CD4-positive, alpha-beta memory T cell (primary cell): ENCODE measurements around the gene ALDOA. TPM values are rescaled to one million over a fixed set of nuclear protein-coding genes. Genes with fewer than 3 reads are reported as not detected.
A peak's percentile ranks its signal among the peaks of the same experiment; 100 is the strongest.
"Not testable (repeated sequence)": the region's sequence is repeated elsewhere in the genome, so short reads cannot be mapped to it uniquely, and the experiment has no call there.

Experiments used
- CTCF ChIA-PET: fragments of 350-600 bp; sonication (Branson Sonifier 250); formaldehyde crosslinking; loops from one replicate; lab custom pipeline; 2021; ENCODE audit warnings: inconsistent platforms; ENCODE audit not compliant: partially characterized antibody; lab: Charles Lee
- POLR2A ChIA-PET: fragments of 350-600 bp; sonication (Branson Sonifier 250); formaldehyde crosslinking; loops from one replicate; lab custom pipeline; 2021; ENCODE audit not compliant: partially characterized antibody; lab: Charles Lee
- DNase-seq, 5 donors: peaks; one replicate each; pipeline versions ENCODE4 v3.0.0 to v3.0.0-alpha.2; 2020 to 2022; ENCODE audit warnings: mixed read lengths in 1 of 5
- H3K27ac ChIP-seq: one replicate; pipeline ENCODE4 v1.7.0; 2013; ENCODE audit warnings: low read depth, low read length
- H3K27me3 ChIP-seq: 2 replicates; pipeline ENCODE4 v1.7.0; 2013; ENCODE audit warnings: mild to moderate bottlenecking, low read length, moderate library complexity; ENCODE audit not compliant: insufficient read depth
- H3K36me3 ChIP-seq: 2 replicates; pipeline ENCODE4 v1.7.0; 2013; ENCODE audit warnings: mild to moderate bottlenecking, low read length, moderate library complexity; ENCODE audit not compliant: insufficient read depth
- H3K4me1 ChIP-seq: 2 replicates; pipeline ENCODE4 v1.7.0; 2013; ENCODE audit warnings: mild to moderate bottlenecking, low read length, moderate library complexity; ENCODE audit not compliant: insufficient read depth
- H3K4me3 ChIP-seq, 2 donors: one replicate each; pipeline ENCODE4 v1.7.0; 2013; ENCODE audit warnings: low read length in 2 of 2, mild to moderate bottlenecking in 1 of 2
- H3K9me3 ChIP-seq, 2 donors: one replicate each; pipeline ENCODE4 v1.7.0; 2013; ENCODE audit warnings: low read length in 2 of 2, control low read depth in 1 of 2; ENCODE audit not compliant: control insufficient read depth in 1 of 2
- H3K27ac Mint-ChIP-seq, 7 donors: one replicate each; pipeline ENCODE4 v1.8.0; 2020 to 2021; ENCODE audit warnings: mixed read lengths in 7 of 7, mild to moderate bottlenecking in 6 of 7, inconsistent platforms in 3 of 7, moderate library complexity in 3 of 7
- H3K27me3 Mint-ChIP-seq, 2 donors: one replicate each; pipeline ENCODE4 v1.8.0; 2020 to 2021; ENCODE audit warnings: mixed read lengths in 2 of 2
- H3K36me3 Mint-ChIP-seq, 2 donors: one replicate each; pipeline ENCODE4 v1.8.0; 2020 to 2021; ENCODE audit warnings: mixed read lengths in 2 of 2, inconsistent platforms in 1 of 2, mild to moderate bottlenecking in 1 of 2
- H3K4me1 Mint-ChIP-seq, 4 donors: one replicate each; pipeline ENCODE4 v1.8.0; 2020 to 2021; ENCODE audit warnings: mixed read lengths in 4 of 4, mild to moderate bottlenecking in 1 of 4
- H3K4me3 Mint-ChIP-seq, 8 donors: one replicate each; pipeline ENCODE4 v1.8.0; 2020 to 2021; ENCODE audit warnings: mixed read lengths in 8 of 8, mild to moderate bottlenecking in 7 of 8, moderate library complexity in 6 of 8, inconsistent platforms in 3 of 8
- H3K9me3 Mint-ChIP-seq, 8 donors: one replicate each; pipeline ENCODE4 v1.8.0; 2020 to 2021; ENCODE audit warnings: mixed read lengths in 8 of 8, mild to moderate bottlenecking in 5 of 8, inconsistent platforms in 3 of 8, moderate library complexity in 1 of 8
- intact Hi-C: fragments of 100-400 bp; cut with micrococcal nuclease; formaldehyde crosslinking; loops from one replicate; pipeline ENCODE4 v1.15.1; 2023
- polyA plus RNA-seq, 2 donors: library from polyadenylated mRNA; unstranded; fragments of 300-500 nt; fragmentation: Illumina TruSeq; gene quantifications; one replicate each; pipeline ENCODE4 v1.2.3, GENCODE V29; 2021
- total RNA-seq, 2 experiments: library from RNA; stranded (reverse); gene quantifications; one replicate each; pipeline ENCODE4 v1.2.3, GENCODE V29; 2021

The ALDOA gene
- total and polyA plus RNA-seq, 4 experiments from 2014 or later = 558 to 1,115 (median 811) TPM

GRCh38 chr16:30114411-30114810 lies 48.9 kb downstream of the ALDOA start:
- H3K4me3 ChIP-seq = no peak overlapping the region
- peaks cover 27% of the 10 kb centered on the region for H3K4me1 ChIP-seq
- no peaks in the 10 kb centered on the region for H3K27me3 Mint-ChIP-seq
- no peaks in the 10 kb centered on the region for H3K9me3 Mint-ChIP-seq
- H3K4me3 Mint-ChIP-seq = peak overlapping the region in 2 of 8 donors; percentile 38 to 71
- intact Hi-C loops = no loop called here
- peak overlapping the region in 5 of 7 donors; percentile 68 to 90 (median 84) for H3K27ac Mint-ChIP-seq
- H3K36me3 ChIP-seq = peaks cover 24% of the 10 kb centered on the region
- no peaks in the 10 kb centered on the region for H3K9me3 ChIP-seq
- H3K27me3 ChIP-seq = no peaks in the 10 kb centered on the region
- H3K36me3 Mint-ChIP-seq = peaks cover 13 to 22% of the 10 kb centered on the region in 2 donors
- ChIA-PET CTCF (interaction anchor here (1.0 to 2.0 kb wide), 4 partner anchors 9 to 295 kb away, joined by 3 to 7 read pairs (median 4); no protein-coding TSS in a partner anchor), POLR2A (interaction anchor here (0.9 to 9.9 kb wide), 5 partner anchors 9 to 331 kb away, joined by 3 to 120 read pairs (median 6); partner anchors contain the start of genes CORO1A, MAPK3, SEPHS2 and YPEL3)
- no peak for DNase-seq
- no peak overlapping the region for H3K27ac ChIP-seq
- peaks cover 11 to 26% (median 20%) of the 10 kb centered on the region in 4 donors for H3K4me1 Mint-ChIP-seq

- Histone ChIP-seq H3K4me1 (peaks cover 27% of the 10 kb centered on the region), H3K36me3 (peaks cover 24% of the 10 kb centered on the region), H3K27ac (peak overlapping the region; percentile 19)
- H3K9me3 ChIP-seq, H3K9me3 Mint-ChIP-seq, intact Hi-C loops, H3K27me3 ChIP-seq, H3K27me3 Mint-ChIP-seq, H3K4me3 ChIP-seq, DNase-seq: not testable (repeated sequence)
- CTCF ChIA-PET = interaction anchor here (1.0 to 2.0 kb wide), 5 partner anchors 10 to 303 kb away, joined by 3 to 7 read pairs (median 3); no protein-coding TSS in a partner anchor
- POLR2A ChIA-PET = interaction anchor here (0.7 to 9.9 kb wide), 9 partner anchors 8 to 540 kb away, joined by 3 to 120 read pairs (median 6); partner anchors contain the start of genes ALDOA, CORO1A, MAPK3 and SEPHS2
- H3K27ac Mint-ChIP-seq = peak overlapping the region; percentile 57 to 90 (median 78)
- H3K4me3 Mint-ChIP-seq = peak overlapping the region in 7 of 8 donors; percentile 19 to 60 (median 49)
- peaks cover 15 to 27% of the 10 kb centered on the region in 2 donors for H3K36me3 Mint-ChIP-seq
- H3K4me1 Mint-ChIP-seq = peaks cover 11 to 30% (median 22%) of the 10 kb centered on the region in 4 donors
Observed at GRCh38 chr16:30114833-30115232, 49.3 kb downstream of the ALDOA start.

GRCh38 chr16:30115238-30115637 lies 49.7 kb downstream of the ALDOA start:
- Mint-ChIP-seq H3K4me1 (peaks cover 11 to 31% (median 23%) of the 10 kb centered on the region in 4 donors), H3K27me3 (no peaks in the 10 kb centered on the region), H3K27ac (peak overlapping the region; percentile 57 to 90 (median 78)), H3K36me3 (peaks cover 15 to 27% of the 10 kb centered on the region in 2 donors), H3K9me3 (no peaks in the 10 kb centered on the region), H3K4me3 (peak overlapping the region in 7 of 8 donors; percentile 19 to 60 (median 49))
- H3K9me3 ChIP-seq = no peaks in the 10 kb centered on the region
- peaks cover 24% of the 10 kb centered on the region for H3K36me3 ChIP-seq
- POLR2A ChIA-PET = interaction anchor here (0.7 to 9.9 kb wide), 9 partner anchors 8 to 540 kb away, joined by 3 to 120 read pairs (median 6); partner anchors contain the start of genes ALDOA, CORO1A, MAPK3 and SEPHS2
- DNase-seq = peak in 3 of 5 donors; percentile 18 to 51 (median 22)
- no peak overlapping the region for H3K4me3 ChIP-seq
- CTCF ChIA-PET = interaction anchor here (0.7 to 2.0 kb wide), 7 partner anchors 10 to 303 kb away, joined by 3 to 7 read pairs (median 3); partner anchors contain the start of gene TBX6
- peaks cover 27% of the 10 kb centered on the region for H3K4me1 ChIP-seq
- intact Hi-C loops = no loop called here
- H3K27ac ChIP-seq = peak overlapping the region; percentile 19
- no peaks in the 10 kb centered on the region for H3K27me3 ChIP-seq

GRCh38 chr16:30116291-30117207 lies 51.0 kb downstream of the ALDOA start:
- H3K36me3 ChIP-seq = peaks cover 18% of the 10 kb centered on the region
- ChIA-PET POLR2A (interaction anchor here (1.0 to 9.9 kb wide), 5 partner anchors 21 to 68 kb away, joined by 3 to 120 read pairs (median 6); partner anchors contain the start of genes CORO1A, TBX6 and YPEL3), CTCF (interaction anchor here (1.2 kb wide), 1 partner anchor 13 kb away, joined by 4 read pairs; no protein-coding TSS in a partner anchor)
- no peaks in the 10 kb centered on the region for H3K9me3 ChIP-seq
- Mint-ChIP-seq H3K27me3 (no peaks in the 10 kb centered on the region), H3K4me3 (no peak overlapping the region), H3K27ac (peak overlapping the region in 1 of 7 donors; percentile 52), H3K9me3 (no peaks in the 10 kb centered on the region), H3K4me1 (peaks cover 15 to 40% (median 31%) of the 10 kb centered on the region in 4 donors), H3K36me3 (peaks cover 8 to 23% of the 10 kb centered on the region in 2 donors)
- H3K27me3 ChIP-seq = no peaks in the 10 kb centered on the region
- H3K27ac ChIP-seq = no peak overlapping the region
- H3K4me1 ChIP-seq = peaks cover 37% of the 10 kb centered on the region
- intact Hi-C loops = no loop called here
- DNase-seq = no peak
- no peak overlapping the region for H3K4me3 ChIP-seq

GRCh38 chr16:30117768-30118167 lies 52.2 kb downstream of the ALDOA start:
- peaks cover 17 to 52% (median 38%) of the 10 kb centered on the region in 4 donors for H3K4me1 Mint-ChIP-seq
- DNase-seq = no peak
- no peak overlapping the region for H3K4me3 Mint-ChIP-seq
- Histone ChIP-seq H3K4me1 (peaks cover 47% of the 10 kb centered on the region), H3K27ac (no peak overlapping the region), H3K4me3 (no peak overlapping the region), H3K27me3 (no peaks in the 10 kb centered on the region), H3K9me3 (no peaks in the 10 kb centered on the region), H3K36me3 (peaks cover 18% of the 10 kb centered on the region)
- H3K27ac Mint-ChIP-seq = peak overlapping the region in 1 of 7 donors; percentile 22
- peaks cover 8 to 28% of the 10 kb centered on the region in 2 donors for H3K36me3 Mint-ChIP-seq
- ChIA-PET POLR2A (interaction anchor here (0.6 to 9.9 kb wide), 3 partner anchors 25 to 143 kb away, joined by 3 to 120 read pairs (median 6); partner anchors contain the start of gene CORO1A), CTCF (interaction anchor here (0.6 to 1.1 kb wide), 2 partner anchors 23 to 26 kb away, joined by 3 read pairs; partner anchors contain the start of gene TBX6)
- no peaks in the 10 kb centered on the region for H3K27me3 Mint-ChIP-seq
- intact Hi-C loops = no loop called here
- H3K9me3 Mint-ChIP-seq = no peaks in the 10 kb centered on the region

- no peak overlapping the region for H3K27ac ChIP-seq
Observed at GRCh38 chr16:30119428-30119827, 53.9 kb downstream of the ALDOA start.

More at GRCh38 chr16:30119428-30119827, 53.9 kb downstream of the ALDOA start:
- H3K4me1 Mint-ChIP-seq = peaks cover 13 to 50% (median 29%) of the 10 kb centered on the region in 4 donors
- H3K27ac Mint-ChIP-seq = peak overlapping the region in 5 of 7 donors; percentile 13 to 70 (median 30)
- peaks cover 8 to 30% of the 10 kb centered on the region in 2 donors for H3K36me3 Mint-ChIP-seq
- ChIA-PET CTCF (interaction anchor here (1.5 to 1.9 kb wide), 2 partner anchors 24 to 27 kb away, joined by 4 to 8 read pairs; partner anchors contain the start of gene TBX6), POLR2A (interaction anchor here (0.6 to 0.8 kb wide), 2 partner anchors 22 to 248 kb away, joined by 3 read pairs; no protein-coding TSS in a partner anchor)
- H3K4me3 Mint-ChIP-seq = no peak overlapping the region
- H3K27me3 ChIP-seq = no peaks in the 10 kb centered on the region
- intact Hi-C loops = no loop called here
- no peak overlapping the region for H3K4me3 ChIP-seq
- H3K27me3 Mint-ChIP-seq = no peaks in the 10 kb centered on the region
- peaks cover 18% of the 10 kb centered on the region for H3K36me3 ChIP-seq
- peaks cover 36% of the 10 kb centered on the region for H3K4me1 ChIP-seq
- DNase-seq = no peak
- no peaks in the 10 kb centered on the region for H3K9me3 ChIP-seq
- no peaks in the 10 kb centered on the region for H3K9me3 Mint-ChIP-seq
